ENCODE measurements around the gene SHQ1. TPM values are rescaled to one million over a fixed set of nuclear protein-coding genes. Genes with fewer than 3 reads are reported as not detected.
A peak's percentile ranks its signal among the peaks of the same experiment; 100 is the strongest.

Gene SHQ1
- polyA plus RNA-seq, 1 experiment: 16.6 TPM

GRCh38 chr3:72848703-72849081 lies 447 bp upstream of the SHQ1 start:
- Histone ChIP-seq H3K9me3 (ENCODE audit: control insufficient read depth, insufficient read depth, low read length) (no peaks in the 10 kb centered on the region), H3K27ac (ENCODE audit: low read depth, low read length) (no peak overlapping the region), H3K4me3 (ENCODE audit: low read depth, low read length) (peak overlapping the region; percentile 98), H3K27me3 (ENCODE audit: control insufficient read depth, insufficient read depth, low read length) (no peaks in the 10 kb centered on the region)
- DNase-seq (ENCODE audit: low read depth, low spot score): no peak
- no peak for TF ChIP-seq CTCF (IDR thresholded peaks at IDR 0.05; ENCODE audit: low read depth, low read length)
- ChIA-PET CTCF (interaction anchor here (0.5 to 5.0 kb wide), 9 partner anchors 26 to 974 kb away, joined by 3 to 165 read pairs (median 5); partner anchors contain the start of gene GXYLT2), POLR2A (interaction anchor here (0.6 to 1.0 kb wide), 3 partner anchors 43 to 189 kb away, joined by 3 to 6 read pairs (median 5); partner anchors contain the start of gene PPP4R2)

- no peak for DNase-seq (ENCODE audit: low read depth, low spot score)
- H3K4me3 ChIP-seq (ENCODE audit: low read depth, low read length): peak overlapping the region; percentile 98
- no peaks in the 10 kb centered on the region for H3K27me3 ChIP-seq (ENCODE audit: control insufficient read depth, insufficient read depth, low read length)
- ChIA-PET POLR2A (interaction anchor here (0.6 kb wide), 1 partner anchor 24 kb away, joined by 5 read pairs; no protein-coding TSS in a partner anchor), CTCF (interaction anchor here (1.4 to 1.6 kb wide), 2 partner anchors 24 to 238 kb away, joined by 3 to 7 read pairs; no protein-coding TSS in a partner anchor)
- H3K27ac ChIP-seq (ENCODE audit: low read depth, low read length): no peak overlapping the region
- no peaks in the 10 kb centered on the region for H3K9me3 ChIP-seq (ENCODE audit: control insufficient read depth, insufficient read depth, low read length)
- TF ChIP-seq CTCF (IDR thresholded peaks at IDR 0.05; ENCODE audit: low read depth, low read length): no peak
Observed at GRCh38 chr3:72847282-72847681, 963 bp downstream of the SHQ1 start.

- DNase-seq (ENCODE audit: low read depth, low spot score): no peak
- CTCF ChIA-PET: interaction anchor here (0.6 to 1.3 kb wide), 3 partner anchors 23 to 964 kb away, joined by 4 to 5 read pairs (median 4); no protein-coding TSS in a partner anchor
- POLR2A ChIA-PET: no interaction called here
- Histone ChIP-seq H3K4me3 (ENCODE audit: low read depth, low read length) (no peak overlapping the region), H3K27me3 (ENCODE audit: control insufficient read depth, insufficient read depth, low read length) (no peaks in the 10 kb centered on the region), H3K27ac (ENCODE audit: low read depth, low read length) (no peak overlapping the region), H3K9me3 (ENCODE audit: control insufficient read depth, insufficient read depth, low read length) (no peaks in the 10 kb centered on the region)
- no peak for TF ChIP-seq CTCF (IDR thresholded peaks at IDR 0.05; ENCODE audit: low read depth, low read length)
Observed at GRCh38 chr3:72846166-72846565, 2.1 kb downstream of the SHQ1 start.

GRCh38 chr3:72844436-72844993 lies 3.7 kb downstream of the SHQ1 start:
- CTCF ChIA-PET: interaction anchor here (1.1 kb wide), 1 partner anchor 1134 kb away, joined by 3 read pairs; no protein-coding TSS in a partner anchor
- Histone ChIP-seq H3K9me3 (ENCODE audit: control insufficient read depth, insufficient read depth, low read length) (no peaks in the 10 kb centered on the region), H3K27ac (ENCODE audit: low read depth, low read length) (no peak overlapping the region), H3K4me3 (ENCODE audit: low read depth, low read length) (no peak overlapping the region), H3K27me3 (ENCODE audit: control insufficient read depth, insufficient read depth, low read length) (no peaks in the 10 kb centered on the region)
- POLR2A ChIA-PET: no interaction called here
- DNase-seq (ENCODE audit: low read depth, low spot score): no peak
- TF ChIP-seq CTCF (IDR thresholded peaks at IDR 0.05; ENCODE audit: low read depth, low read length): no peak

- POLR2A ChIA-PET: no interaction called here
Observed at GRCh38 chr3:72839057-72839456, 9.2 kb downstream of the SHQ1 start.

More at GRCh38 chr3:72839057-72839456, 9.2 kb downstream of the SHQ1 start:
- H3K4me3 ChIP-seq (ENCODE audit: low read depth, low read length): no peak overlapping the region
- no peaks in the 10 kb centered on the region for H3K27me3 ChIP-seq (ENCODE audit: control insufficient read depth, insufficient read depth, low read length)
- no peak for DNase-seq (ENCODE audit: low read depth, low spot score)
- TF ChIP-seq CTCF (IDR thresholded peaks at IDR 0.05; ENCODE audit: low read depth, low read length): 0 out of 2 replicates have a peak, but pooled peaks have one; percentile 3
- CTCF ChIA-PET: interaction anchor here (0.6 kb wide), 1 partner anchor 13 kb away, joined by 4 read pairs; no protein-coding TSS in a partner anchor
- no peaks in the 10 kb centered on the region for H3K9me3 ChIP-seq (ENCODE audit: control insufficient read depth, insufficient read depth, low read length)
- H3K27ac ChIP-seq (ENCODE audit: low read depth, low read length): no peak overlapping the region

Data from AG04450 (cell line).